ENCODE results near the gene STXBP6. TPM values are rescaled to one million over a fixed set of nuclear protein-coding genes. Genes with fewer than 3 reads are reported as not detected.

STXBP6 gene
- total RNA-seq, 1 donor from 2014 or later = 1.7 TPM

DNA sequence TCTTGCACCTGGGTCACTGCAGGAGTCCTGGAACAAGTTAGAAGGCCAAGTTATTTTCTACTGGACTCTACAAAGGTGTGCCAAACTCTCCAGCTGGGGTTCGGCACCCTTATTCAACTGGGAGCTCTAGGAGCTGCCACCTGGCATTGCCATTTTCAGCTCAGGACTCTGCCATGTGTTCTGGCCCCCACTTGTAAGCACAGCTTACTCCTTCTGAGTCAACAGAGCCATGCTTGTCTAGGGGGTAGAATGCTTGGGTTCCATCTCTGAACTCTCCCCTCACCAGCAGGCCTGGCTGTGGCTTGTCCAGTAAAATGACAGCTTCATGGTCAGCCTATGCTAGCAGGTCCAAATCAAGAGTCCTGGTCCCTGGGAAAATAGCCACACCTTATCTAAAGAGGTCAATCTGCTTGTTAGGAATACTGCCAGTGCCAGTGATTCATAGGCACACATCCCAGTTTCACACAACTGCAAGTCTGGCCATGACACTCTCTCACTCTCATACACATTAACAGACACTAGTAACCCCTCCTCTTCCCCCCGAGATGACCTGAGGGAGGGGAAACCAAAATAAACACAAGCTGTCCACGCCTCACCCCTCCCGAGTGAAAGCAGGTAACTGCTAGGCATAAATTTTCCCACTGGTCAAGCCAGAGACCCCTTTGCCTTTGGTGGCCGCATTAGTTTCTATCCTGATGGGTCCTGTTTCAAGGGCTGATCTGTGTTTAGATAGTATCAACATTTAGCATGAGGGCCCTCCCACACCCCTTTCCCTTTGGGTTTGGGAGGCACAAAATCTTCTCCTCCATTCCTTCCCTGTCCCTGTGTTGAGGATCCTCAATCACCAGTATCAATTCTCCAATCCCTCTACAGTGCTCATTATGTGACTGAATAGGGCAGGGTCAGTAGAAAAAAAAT lies 233.7 kb downstream of the STXBP6 start:
- no peak overlapping the region for H3K4me3 Mint-ChIP-seq (ENCODE audit: unreplicated experiment)
- no peak overlapping the region for H3K27ac Mint-ChIP-seq (ENCODE audit: unreplicated experiment)
- peaks cover 10% of the 10 kb centered on the region for H3K27me3 Mint-ChIP-seq (ENCODE audit: low read depth)
- no peaks in the 10 kb centered on the region for H3K36me3 Mint-ChIP-seq (ENCODE audit: low read depth)
- DNase-seq (ENCODE audit: low spot score) = no peak
- TF ChIP-seq, protein P1, sequence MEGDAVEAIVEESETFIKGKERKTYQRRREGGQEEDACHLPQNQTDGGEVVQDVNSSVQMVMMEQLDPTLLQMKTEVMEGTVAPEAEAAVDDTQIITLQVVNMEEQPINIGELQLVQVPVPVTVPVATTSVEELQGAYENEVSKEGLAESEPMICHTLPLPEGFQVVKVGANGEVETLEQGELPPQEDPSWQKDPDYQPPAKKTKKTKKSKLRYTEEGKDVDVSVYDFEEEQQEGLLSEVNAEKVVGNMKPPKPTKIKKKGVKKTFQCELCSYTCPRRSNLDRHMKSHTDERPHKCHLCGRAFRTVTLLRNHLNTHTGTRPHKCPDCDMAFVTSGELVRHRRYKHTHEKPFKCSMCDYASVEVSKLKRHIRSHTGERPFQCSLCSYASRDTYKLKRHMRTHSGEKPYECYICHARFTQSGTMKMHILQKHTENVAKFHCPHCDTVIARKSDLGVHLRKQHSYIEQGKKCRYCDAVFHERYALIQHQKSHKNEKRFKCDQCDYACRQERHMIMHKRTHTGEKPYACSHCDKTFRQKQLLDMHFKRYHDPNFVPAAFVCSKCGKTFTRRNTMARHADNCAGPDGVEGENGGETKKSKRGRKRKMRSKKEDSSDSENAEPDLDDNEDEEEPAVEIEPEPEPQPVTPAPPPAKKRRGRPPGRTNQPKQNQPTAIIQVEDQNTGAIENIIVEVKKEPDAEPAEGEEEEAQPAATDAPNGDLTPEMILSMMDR (IDR thresholded peaks at IDR 0.05) = no peak
- H3K4me1 Mint-ChIP-seq (ENCODE audit: low read depth) = peaks cover 17% of the 10 kb centered on the region
- H3K9me3 Mint-ChIP-seq (ENCODE audit: low read depth) = no peaks in the 10 kb centered on the region

DNA sequence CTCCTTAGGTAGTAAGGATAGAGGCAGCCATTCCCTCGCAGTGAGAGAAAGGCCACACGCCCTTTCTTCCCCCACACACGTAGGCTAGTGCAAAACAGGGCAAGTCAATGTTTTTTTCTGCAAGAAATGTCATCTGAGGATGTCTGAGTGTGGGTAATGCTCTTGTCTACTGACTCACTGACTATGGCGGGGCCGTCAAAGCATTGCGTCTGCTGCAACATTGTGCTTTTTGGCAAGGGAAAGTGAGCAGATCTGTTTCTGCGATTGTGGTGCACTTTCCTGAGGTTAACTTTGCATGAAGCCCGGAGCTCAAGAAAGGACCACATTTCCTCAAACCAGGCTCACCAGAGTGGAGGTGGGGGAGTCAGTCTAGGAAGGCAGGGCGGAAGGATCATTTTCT lies 234.4 kb downstream of the STXBP6 start:
- Mint-ChIP-seq H3K27ac (ENCODE audit: unreplicated experiment) (no peak overlapping the region), H3K4me1 (ENCODE audit: low read depth) (peaks cover 18% of the 10 kb centered on the region), H3K9me3 (ENCODE audit: low read depth) (no peaks in the 10 kb centered on the region), H3K27me3 (ENCODE audit: low read depth) (peaks cover 10% of the 10 kb centered on the region), H3K4me3 (ENCODE audit: unreplicated experiment) (no peak overlapping the region), H3K36me3 (ENCODE audit: low read depth) (no peaks in the 10 kb centered on the region)
- no peak for DNase-seq (ENCODE audit: low spot score)
- TF ChIP-seq, protein P1 (IDR thresholded peaks at IDR 0.05) = no peak

DNA sequence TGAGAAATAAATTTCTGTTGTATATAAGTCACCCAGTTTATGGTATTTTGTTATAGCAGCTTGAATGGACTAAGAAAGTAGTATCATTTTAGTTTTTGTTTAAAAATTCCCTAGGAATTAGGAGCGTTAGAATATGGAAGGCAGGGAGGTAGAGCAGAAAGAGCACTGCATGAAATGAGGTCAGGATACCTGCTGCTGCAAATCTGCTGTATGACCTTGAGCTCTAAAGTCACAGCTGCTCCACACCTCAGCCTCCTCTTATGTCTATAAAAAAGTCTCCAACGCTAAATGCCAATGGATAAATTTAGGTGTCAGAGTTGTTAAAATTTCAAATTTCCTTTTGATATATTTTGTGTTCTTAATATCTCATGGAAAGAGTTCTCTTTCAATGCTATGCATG lies 235.0 kb downstream of the STXBP6 start:
- DNase-seq (ENCODE audit: low spot score) = no peak
- Mint-ChIP-seq H3K9me3 (ENCODE audit: low read depth) (no peaks in the 10 kb centered on the region), H3K27me3 (ENCODE audit: low read depth) (peaks cover 10% of the 10 kb centered on the region), H3K4me3 (ENCODE audit: unreplicated experiment) (no peak overlapping the region), H3K36me3 (ENCODE audit: low read depth) (no peaks in the 10 kb centered on the region), H3K27ac (ENCODE audit: unreplicated experiment) (no peak overlapping the region), H3K4me1 (ENCODE audit: low read depth) (peaks cover 24% of the 10 kb centered on the region)
- TF ChIP-seq, protein P1 (IDR thresholded peaks at IDR 0.05) = no peak

DNA sequence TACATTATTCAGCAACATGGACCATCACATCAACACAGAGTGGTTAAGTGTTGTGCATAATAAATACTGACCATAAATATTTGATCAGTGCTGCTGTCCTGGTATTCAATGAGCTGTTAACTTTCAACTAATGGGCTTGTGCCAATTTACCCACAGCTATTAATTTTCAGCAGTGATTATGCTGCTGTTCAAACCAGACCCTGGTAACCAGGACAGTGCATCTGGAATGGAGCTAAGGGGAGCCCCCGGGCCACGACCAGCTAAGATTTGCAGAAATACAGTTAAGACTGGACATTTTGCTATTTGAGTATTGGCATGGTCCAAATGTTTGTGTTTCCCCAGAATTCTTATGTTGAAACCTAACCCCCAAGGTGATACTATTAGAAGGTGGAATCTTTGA lies 235.6 kb downstream of the STXBP6 start:
- Mint-ChIP-seq H3K4me3 (ENCODE audit: unreplicated experiment) (no peak overlapping the region), H3K27ac (ENCODE audit: unreplicated experiment) (no peak overlapping the region), H3K36me3 (ENCODE audit: low read depth) (no peaks in the 10 kb centered on the region), H3K4me1 (ENCODE audit: low read depth) (peaks cover 24% of the 10 kb centered on the region), H3K27me3 (ENCODE audit: low read depth) (peaks cover 8% of the 10 kb centered on the region), H3K9me3 (ENCODE audit: low read depth) (no peaks in the 10 kb centered on the region)
- no peak for DNase-seq (ENCODE audit: low spot score)
- TF ChIP-seq, protein P1 (IDR thresholded peaks at IDR 0.05) = no peak

DNA sequence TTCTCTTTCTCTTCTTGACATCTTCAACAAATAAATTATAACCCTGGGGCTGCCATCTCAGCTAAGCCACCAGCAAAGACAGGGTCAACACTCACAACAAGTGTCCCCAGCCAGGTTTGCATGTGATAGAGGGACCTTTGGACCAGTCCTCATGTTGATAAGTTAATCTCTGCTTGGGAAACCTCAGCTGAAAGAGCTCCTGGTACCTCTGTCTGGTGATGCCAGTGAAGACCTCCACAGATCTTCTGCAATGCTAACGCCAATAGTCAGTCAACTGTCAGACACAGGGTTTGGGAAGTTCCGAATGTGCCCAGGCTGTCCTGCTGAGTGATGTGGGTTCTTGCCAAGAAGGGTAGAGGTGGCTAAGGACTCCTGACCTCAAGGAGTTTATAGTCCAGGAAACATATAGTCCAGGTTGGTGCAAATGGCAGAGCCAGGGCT lies 236.1 kb downstream of the STXBP6 start:
- no peak overlapping the region for H3K4me3 Mint-ChIP-seq (ENCODE audit: unreplicated experiment)
- H3K36me3 Mint-ChIP-seq (ENCODE audit: low read depth) = no peaks in the 10 kb centered on the region
- DNase-seq (ENCODE audit: low spot score) = no peak
- H3K9me3 Mint-ChIP-seq (ENCODE audit: low read depth) = no peaks in the 10 kb centered on the region
- TF ChIP-seq, protein P1 (IDR thresholded peaks at IDR 0.05) = no peak
- peaks cover 24% of the 10 kb centered on the region for H3K4me1 Mint-ChIP-seq (ENCODE audit: low read depth)
- H3K27me3 Mint-ChIP-seq (ENCODE audit: low read depth) = peaks cover 9% of the 10 kb centered on the region
- no peak overlapping the region for H3K27ac Mint-ChIP-seq (ENCODE audit: unreplicated experiment)
